Lung (tissue), 12 donors: Measurements from ENCODE around the gene DLK2. TPM values are rescaled to one million over a fixed set of nuclear protein-coding genes. Genes with fewer than 3 reads are reported as not detected.
"Not testable (repeated sequence)": the region's sequence is repeated elsewhere in the genome, so short reads cannot be mapped to it uniquely, and the experiment has no call there.

ENCODE experiments used
- ATAC-seq: fragments of 200-7000 bp; cut with Tn5 transposase; one replicate; pipeline ENCODE4 v1.9.1; 2020; ENCODE audit warnings: moderate number of reproducible peaks; ENCODE audit not compliant: insufficient read depth, low FRiP score
- DNase-seq, 3 donors: peaks; one replicate each; pipeline ENCODE4 v3.0.0-alpha.2; 2013 to 2017
- H3K27ac ChIP-seq, 2 donors: one replicate each; pipeline ENCODE4 v1.5.1; 2013; ENCODE audit warnings: mild to moderate bottlenecking in 2 of 2, moderate library complexity in 2 of 2, control low read depth in 1 of 2, inconsistent platforms in 1 of 2, low read depth in 1 of 2, low read length in 1 of 2
- H3K27me3 ChIP-seq, 3 donors: one replicate each; pipeline ENCODE4 v1.5.1; 2013; ENCODE audit warnings: low read length in 2 of 3; ENCODE audit not compliant: control insufficient read depth in 3 of 3, insufficient read depth in 3 of 3
- H3K36me3 ChIP-seq, 4 donors: one replicate each; pipeline ENCODE4 v1.5.1; 2013; ENCODE audit warnings: low read length in 4 of 4, mild to moderate bottlenecking in 1 of 4, moderate library complexity in 1 of 4; ENCODE audit not compliant: control insufficient read depth in 4 of 4, insufficient read depth in 4 of 4
- H3K4me1 ChIP-seq, 5 donors: one replicate each; pipeline ENCODE4 v1.5.1; 2013; ENCODE audit warnings: low read length in 5 of 5, mild to moderate bottlenecking in 2 of 5, moderate library complexity in 1 of 5; ENCODE audit not compliant: control insufficient read depth in 5 of 5, insufficient read depth in 5 of 5
- H3K4me3 ChIP-seq: one replicate; pipeline ENCODE4 v1.5.1; 2013; ENCODE audit warnings: mild to moderate bottlenecking, control low read depth, moderate library complexity
- H3K9ac ChIP-seq, 2 donors: one replicate each; pipeline ENCODE4 v1.5.1; 2013; ENCODE audit warnings: low read length in 2 of 2, control low read depth in 1 of 2; ENCODE audit not compliant: insufficient read depth in 1 of 2
- H3K9me3 ChIP-seq, 4 donors: one replicate each; pipeline ENCODE4 v1.5.1; 2013; ENCODE audit warnings: low read length in 3 of 4, mild to moderate bottlenecking in 1 of 4, moderate library complexity in 1 of 4; ENCODE audit not compliant: control insufficient read depth in 4 of 4, insufficient read depth in 3 of 4
- WGBS, 2 donors: extraction: QIAGEN DNeasy Blood & Tissue Kit; methylation state at CpG; one replicate each; pipeline ENCODE4 v1.1.7; 2013; 5-methylcytosine and 5-hydroxymethylcytosine counted together
- polyA plus RNA-seq, 2 donors: library from polyadenylated mRNA; stranded (reverse); fragments of 200-250 nt; gene quantifications; one replicate each; pipeline ENCODE4 v1.2.1, GENCODE V29; 2013
- total RNA-seq, 2 donors: library from RNA; depleted of rRNA in 1 of 2; stranded (reverse); fragments of >200 nt in 1 of 2; gene quantifications; one replicate each; pipeline ENCODE4 v1.2.1, GENCODE V29; 2014 to 2021
- TF ChIP-seq, protein P1 (sequence below): IDR thresholded peaks from 2 replicates; pipeline ENCODE4 v1.5.1; 2012; ENCODE audit warnings: mild to moderate bottlenecking; ENCODE audit errors: control extremely low read depth, extremely low read depth
- donor health status: control.
- donor health status: control.
- donor health status: Bipolar disorder and iron deficiency.
- donor health status: healthy.
- donor health status: DM: yes; HTN: yes; CAD: no.

The DLK2 gene
- total and polyA plus RNA-seq, 4 donors: 1.1 to 2.6 (median 1.3) TPM

DNA sequence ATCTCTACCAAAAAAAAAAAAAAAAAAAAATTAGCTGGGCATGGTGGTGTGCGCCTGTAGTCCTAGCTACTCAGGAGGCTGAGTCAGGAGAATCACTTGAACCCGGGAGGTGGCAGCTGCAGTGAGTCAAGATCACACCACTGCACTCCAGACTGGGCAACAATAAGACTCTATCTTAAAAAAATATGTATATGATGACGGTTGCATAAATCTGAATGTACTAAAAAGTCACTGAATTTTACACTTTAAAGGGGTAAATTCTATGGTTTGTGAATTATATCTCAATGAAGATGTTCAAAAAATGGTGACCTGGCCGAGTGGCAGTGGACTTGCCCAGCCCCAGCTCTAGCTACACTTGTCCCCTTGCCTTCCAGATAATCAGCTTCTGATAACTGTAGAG is 38.4 kb downstream of the DLK2 start:
- no peaks in the 10 kb centered on the region for H3K9me3 ChIP-seq
- H3K9ac ChIP-seq: no peak overlapping the region
- peaks cover 0 to 2% (median 0%) of the 10 kb centered on the region in 3 donors for H3K27me3 ChIP-seq
- DNase-seq: no peak
- H3K36me3 ChIP-seq: no peaks in the 10 kb centered on the region
- no peak overlapping the region for H3K4me3 ChIP-seq
- TF ChIP-seq, protein P1, sequence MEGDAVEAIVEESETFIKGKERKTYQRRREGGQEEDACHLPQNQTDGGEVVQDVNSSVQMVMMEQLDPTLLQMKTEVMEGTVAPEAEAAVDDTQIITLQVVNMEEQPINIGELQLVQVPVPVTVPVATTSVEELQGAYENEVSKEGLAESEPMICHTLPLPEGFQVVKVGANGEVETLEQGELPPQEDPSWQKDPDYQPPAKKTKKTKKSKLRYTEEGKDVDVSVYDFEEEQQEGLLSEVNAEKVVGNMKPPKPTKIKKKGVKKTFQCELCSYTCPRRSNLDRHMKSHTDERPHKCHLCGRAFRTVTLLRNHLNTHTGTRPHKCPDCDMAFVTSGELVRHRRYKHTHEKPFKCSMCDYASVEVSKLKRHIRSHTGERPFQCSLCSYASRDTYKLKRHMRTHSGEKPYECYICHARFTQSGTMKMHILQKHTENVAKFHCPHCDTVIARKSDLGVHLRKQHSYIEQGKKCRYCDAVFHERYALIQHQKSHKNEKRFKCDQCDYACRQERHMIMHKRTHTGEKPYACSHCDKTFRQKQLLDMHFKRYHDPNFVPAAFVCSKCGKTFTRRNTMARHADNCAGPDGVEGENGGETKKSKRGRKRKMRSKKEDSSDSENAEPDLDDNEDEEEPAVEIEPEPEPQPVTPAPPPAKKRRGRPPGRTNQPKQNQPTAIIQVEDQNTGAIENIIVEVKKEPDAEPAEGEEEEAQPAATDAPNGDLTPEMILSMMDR: no peak
- ATAC-seq: no peak
- WGBS, 2 donors: 89 to 90% methylated on average over 4 of the region's 4 CpGs
- no peak overlapping the region for H3K27ac ChIP-seq
- peaks cover 0 to 2% (median 0%) of the 10 kb centered on the region in 5 donors for H3K4me1 ChIP-seq

DNA sequence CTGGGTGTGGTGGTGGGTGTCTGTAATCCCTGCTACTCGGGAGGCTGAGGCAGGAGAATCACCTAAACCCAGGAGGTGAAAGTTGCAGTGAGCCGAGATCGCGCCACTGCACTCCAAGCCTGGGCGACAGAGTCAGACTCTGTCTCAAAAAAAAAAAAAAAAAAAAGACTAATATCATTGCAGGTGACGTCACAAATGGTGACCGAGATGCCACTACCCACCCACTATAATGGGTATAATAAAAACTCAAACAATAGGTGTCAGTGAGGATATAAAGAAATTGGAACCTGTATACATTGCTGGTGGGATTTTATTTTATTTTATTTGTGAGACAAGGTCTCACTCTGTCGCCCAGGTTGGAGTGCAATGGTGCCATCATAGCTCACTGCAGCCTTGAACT is 40.1 kb downstream of the DLK2 start:
- not testable (repeated sequence) for H3K36me3 ChIP-seq, H3K4me1 ChIP-seq, H3K27ac ChIP-seq, H3K9me3 ChIP-seq, H3K4me3 ChIP-seq, H3K9ac ChIP-seq, DNase-seq, H3K27me3 ChIP-seq, ATAC-seq
- WGBS, 2 donors: 94 to 96% methylated on average over 8 of the region's 8 CpGs

DNA sequence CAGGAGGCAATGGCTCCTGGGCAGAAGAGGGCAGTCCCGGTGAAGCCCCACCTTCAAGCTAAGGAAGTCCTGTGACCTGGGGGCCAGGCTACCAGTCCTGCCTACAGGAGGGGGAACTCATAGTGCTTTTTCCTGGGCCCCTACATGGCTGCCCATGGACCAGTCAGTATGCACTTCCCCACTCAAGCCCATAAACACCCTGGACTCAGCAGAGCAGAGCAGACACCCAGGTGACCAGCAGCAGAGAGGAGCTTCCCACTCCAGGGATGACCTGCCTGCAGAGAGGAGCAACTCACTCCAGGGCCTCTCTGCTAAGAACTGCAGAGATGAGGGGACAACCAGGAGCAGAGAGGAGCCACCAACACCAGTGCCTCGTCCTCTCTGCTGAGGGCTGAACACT is 42.3 kb downstream of the DLK2 start:
- Histone ChIP-seq H3K4me1 (peaks cover 0 to 2% (median 0%) of the 10 kb centered on the region in 5 donors), H3K36me3 (no peaks in the 10 kb centered on the region), H3K27ac (no peak overlapping the region), H3K9me3 (no peaks in the 10 kb centered on the region), H3K4me3 (no peak overlapping the region), H3K27me3 (peaks cover 0 to 2% (median 0%) of the 10 kb centered on the region in 3 donors), H3K9ac (no peak overlapping the region)
- TF ChIP-seq, protein P1: no peak
- DNase-seq (no peak), ATAC-seq (no peak)
- 97 to 100% methylated on average over 2 of the region's 2 CpGs for WGBS, 2 donors

DNA sequence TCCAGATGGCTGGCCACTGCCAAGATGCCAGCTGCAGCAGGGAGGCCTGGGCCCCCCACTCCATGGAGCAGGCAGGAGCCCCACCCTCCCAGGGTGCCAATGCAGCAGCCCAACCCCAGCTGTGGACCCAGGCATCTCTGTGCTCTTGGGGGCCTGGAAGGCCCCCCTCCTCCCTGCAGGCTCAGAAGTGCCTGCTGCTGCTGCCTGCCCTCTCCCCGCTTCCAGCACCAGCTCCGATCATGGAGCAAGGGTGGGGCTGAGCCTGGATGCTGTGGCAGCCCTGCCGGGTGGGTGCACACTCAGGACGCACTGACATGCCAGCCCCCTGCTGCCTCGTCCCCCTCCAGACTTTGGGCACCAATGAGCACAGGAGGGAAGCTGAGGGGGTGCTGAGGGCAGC is 42.8 kb downstream of the DLK2 start:
- Histone ChIP-seq H3K4me3 (no peak overlapping the region), H3K27ac (no peak overlapping the region), H3K9me3 (no peaks in the 10 kb centered on the region), H3K4me1 (peaks cover 0 to 2% (median 0%) of the 10 kb centered on the region in 5 donors), H3K9ac (no peak overlapping the region), H3K27me3 (peaks cover 0 to 2% (median 0%) of the 10 kb centered on the region in 3 donors), H3K36me3 (no peaks in the 10 kb centered on the region)
- no peak for DNase-seq
- TF ChIP-seq, protein P1: no peak
- no peak for ATAC-seq
- WGBS, 2 donors: 75 to 90% methylated on average over 5 of the region's 5 CpGs

DNA sequence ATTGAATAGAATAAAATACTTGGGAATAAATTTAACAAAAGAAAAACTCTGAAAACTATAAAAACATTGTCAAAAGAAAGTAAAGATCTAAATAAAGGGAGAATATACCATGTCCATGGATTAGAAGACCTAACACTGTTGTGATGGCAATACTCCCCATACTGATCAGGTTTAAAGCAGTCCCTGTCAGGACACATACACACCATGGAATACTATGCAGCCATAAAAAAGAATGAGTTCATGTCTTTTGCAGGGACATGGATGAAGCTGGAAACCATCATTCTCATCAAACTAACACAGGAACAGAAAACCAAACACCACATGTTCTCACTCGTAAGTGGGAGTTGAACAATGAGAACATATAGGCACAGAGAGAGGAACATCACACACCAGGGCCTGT is 44.6 kb downstream of the DLK2 start:
- not testable (repeated sequence) for DNase-seq, H3K4me1 ChIP-seq, H3K9ac ChIP-seq, H3K9me3 ChIP-seq, H3K27me3 ChIP-seq, H3K36me3 ChIP-seq, H3K4me3 ChIP-seq, H3K27ac ChIP-seq, ATAC-seq
- WGBS, 2 donors: 92 to 97% methylated on average over 1 of the region's 1 CpG
